Vagina (tissue), 2 donors: ENCODE results near the gene NKAIN4. TPM values are rescaled to one million over a fixed set of nuclear protein-coding genes. Genes with fewer than 3 reads are reported as not detected.

Experiments used
- DNase-seq, 2 donors: peaks; one replicate each; pipeline ENCODE4 v3.0.0-alpha.2; 2017; ENCODE audit errors: extremely low spot score in 2 of 2
- H3K27ac ChIP-seq: fragments of 200-600 bp; sonication (generic); one replicate; pipeline ENCODE4 v1.5.1; 2019
- H3K27me3 ChIP-seq: fragments of 200-600 bp; sonication (generic); one replicate; pipeline ENCODE4 v1.5.1; 2019
- H3K36me3 ChIP-seq, 2 donors: fragments of 200-600 bp; sonication (generic); one replicate each; pipeline ENCODE4 v1.5.1; 2017 to 2019
- H3K4me1 ChIP-seq: fragments of 200-600 bp; sonication (generic); one replicate; pipeline ENCODE4 v1.5.1; 2019
- H3K4me3 ChIP-seq, 2 donors: fragments of 200-600 bp; sonication (generic); 1 replicate in 1 of 2; 2 replicates in 1 of 2; pipeline ENCODE4 v1.5.1; 2016 to 2019
- H3K9me3 ChIP-seq: fragments of 200-600 bp; sonication (generic); one replicate; pipeline ENCODE4 v1.5.1; 2019
- POLR2A ChIP-seq, 2 donors: fragments of 450-650 bp; IDR thresholded peaks; one replicate each; pipeline ENCODE4 v1.6.1; 2017; ENCODE audit warnings: antibody characterized with exemption in 2 of 2, mild to moderate bottlenecking in 2 of 2, moderate library complexity in 2 of 2
- POLR2AphosphoS5 ChIP-seq, 2 donors: sonication (generic); formaldehyde crosslinking; IDR thresholded peaks; one replicate each; pipeline ENCODE4 v1.9.0; 2017; ENCODE audit warnings: antibody characterized with exemption in 2 of 2, mild to moderate bottlenecking in 2 of 2, low read depth in 1 of 2; ENCODE audit not compliant: insufficient read depth in 1 of 2
- intact Hi-C: fragments of 100-400 bp; cut with DNase I; formaldehyde crosslinking; loops from one replicate; pipeline ENCODE4 v1.15.1; 2023
- total RNA-seq: library from RNA; depleted of rRNA; stranded (reverse); fragments of >200 nt; gene quantifications from one replicate; pipeline ENCODE4 v1.2.3, GENCODE V29; 2016
- TF ChIP-seq, protein P1 (sequence below), 3 experiments: fragments of 450-650 bp in 2 of 3; fragments of 200-600 bp in 1 of 3; sonication (generic) in 1 of 3; IDR thresholded peaks; one replicate each; pipeline ENCODE4 v1.5.1; 2017 to 2019; ENCODE audit warnings: antibody characterized with exemption in 3 of 3, mild to moderate bottlenecking in 2 of 3, moderate library complexity in 2 of 3

NKAIN4 gene
- total RNA-seq, 1 donor from 2014 or later = not detected

DNA sequence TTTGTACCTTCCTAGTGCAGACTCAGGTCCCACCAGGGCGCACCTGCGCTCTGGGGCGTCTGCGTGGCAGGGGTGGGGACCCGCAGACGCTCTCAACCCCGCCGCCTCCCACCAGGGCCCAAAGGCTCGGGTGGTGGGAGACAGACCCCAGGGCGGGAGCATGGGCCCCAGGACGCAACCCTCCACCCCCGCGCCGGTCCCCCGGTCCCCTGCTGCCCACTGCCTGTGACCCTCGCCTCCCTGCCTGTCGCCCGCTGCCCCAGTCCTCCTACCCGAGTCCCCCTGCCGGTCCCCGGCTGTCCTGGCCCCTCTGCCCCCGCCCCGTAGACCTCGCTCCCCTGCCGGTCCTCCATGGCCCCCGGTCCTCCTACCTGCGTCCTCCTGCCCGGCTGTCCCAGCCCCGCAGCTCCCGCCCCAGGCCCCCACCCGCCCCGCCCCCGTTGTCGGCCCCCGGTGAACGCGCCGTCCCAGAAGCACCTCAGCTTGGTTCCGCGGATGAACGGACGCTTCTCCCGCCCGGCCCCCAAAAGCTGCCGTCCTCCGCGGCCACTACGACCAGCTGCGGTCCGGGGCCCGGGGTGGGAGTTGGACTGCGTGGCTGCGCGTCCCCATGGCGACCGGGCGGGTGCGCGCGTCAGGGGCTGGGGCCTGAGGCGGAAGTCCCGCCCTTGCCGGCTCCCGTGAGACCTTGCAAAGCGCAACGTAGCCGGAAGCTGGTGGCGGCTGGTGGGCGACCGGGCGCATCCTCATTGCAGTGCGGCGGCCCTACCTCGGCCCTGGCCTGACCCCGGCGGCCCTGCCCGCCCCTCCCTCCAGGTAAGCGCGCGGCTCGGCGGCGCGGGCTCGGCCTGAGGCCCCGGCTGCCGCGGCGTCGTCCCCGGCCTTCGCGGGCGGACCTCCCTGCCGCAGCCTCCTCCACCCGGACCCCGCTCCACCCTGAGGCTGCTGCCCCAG lies 18.1 kb upstream of the NKAIN4 start, which contains the start of gene ARFGAP1:
Gene ARFGAP1, plus strand, starts transcription at position 709 of the 954 bp plus-strand sequence. CDS start 2,768 bp downstream, outside the sequence.
- intact Hi-C loops = no loop called here
- DNase-seq = no peak
- no peaks in the 10 kb centered on the region for H3K27me3 ChIP-seq
- peak within 1 kb of the TSS; percentile 53 for H3K27ac ChIP-seq
- H3K36me3 ChIP-seq = peaks cover 0 to 14% of the 10 kb centered on the region in 2 donors
- peak within 1 kb of the TSS; percentile 87 to 97 for H3K4me3 ChIP-seq
- TF ChIP-seq POLR2AphosphoS5 (IDR thresholded peaks at IDR 0.05; ENCODE audit: insufficient read depth in 1 of 2, low read depth in 1 of 2) = peak; percentile 46 to 69
- TF ChIP-seq, protein P1, sequence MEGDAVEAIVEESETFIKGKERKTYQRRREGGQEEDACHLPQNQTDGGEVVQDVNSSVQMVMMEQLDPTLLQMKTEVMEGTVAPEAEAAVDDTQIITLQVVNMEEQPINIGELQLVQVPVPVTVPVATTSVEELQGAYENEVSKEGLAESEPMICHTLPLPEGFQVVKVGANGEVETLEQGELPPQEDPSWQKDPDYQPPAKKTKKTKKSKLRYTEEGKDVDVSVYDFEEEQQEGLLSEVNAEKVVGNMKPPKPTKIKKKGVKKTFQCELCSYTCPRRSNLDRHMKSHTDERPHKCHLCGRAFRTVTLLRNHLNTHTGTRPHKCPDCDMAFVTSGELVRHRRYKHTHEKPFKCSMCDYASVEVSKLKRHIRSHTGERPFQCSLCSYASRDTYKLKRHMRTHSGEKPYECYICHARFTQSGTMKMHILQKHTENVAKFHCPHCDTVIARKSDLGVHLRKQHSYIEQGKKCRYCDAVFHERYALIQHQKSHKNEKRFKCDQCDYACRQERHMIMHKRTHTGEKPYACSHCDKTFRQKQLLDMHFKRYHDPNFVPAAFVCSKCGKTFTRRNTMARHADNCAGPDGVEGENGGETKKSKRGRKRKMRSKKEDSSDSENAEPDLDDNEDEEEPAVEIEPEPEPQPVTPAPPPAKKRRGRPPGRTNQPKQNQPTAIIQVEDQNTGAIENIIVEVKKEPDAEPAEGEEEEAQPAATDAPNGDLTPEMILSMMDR (IDR thresholded peaks at IDR 0.05) = no peak
- peak in 1 of 2 donors; percentile 29 for TF ChIP-seq POLR2A (IDR thresholded peaks at IDR 0.05)
- peaks cover 27% of the 10 kb centered on the region for H3K4me1 ChIP-seq
- H3K9me3 ChIP-seq = no peaks in the 10 kb centered on the region

DNA sequence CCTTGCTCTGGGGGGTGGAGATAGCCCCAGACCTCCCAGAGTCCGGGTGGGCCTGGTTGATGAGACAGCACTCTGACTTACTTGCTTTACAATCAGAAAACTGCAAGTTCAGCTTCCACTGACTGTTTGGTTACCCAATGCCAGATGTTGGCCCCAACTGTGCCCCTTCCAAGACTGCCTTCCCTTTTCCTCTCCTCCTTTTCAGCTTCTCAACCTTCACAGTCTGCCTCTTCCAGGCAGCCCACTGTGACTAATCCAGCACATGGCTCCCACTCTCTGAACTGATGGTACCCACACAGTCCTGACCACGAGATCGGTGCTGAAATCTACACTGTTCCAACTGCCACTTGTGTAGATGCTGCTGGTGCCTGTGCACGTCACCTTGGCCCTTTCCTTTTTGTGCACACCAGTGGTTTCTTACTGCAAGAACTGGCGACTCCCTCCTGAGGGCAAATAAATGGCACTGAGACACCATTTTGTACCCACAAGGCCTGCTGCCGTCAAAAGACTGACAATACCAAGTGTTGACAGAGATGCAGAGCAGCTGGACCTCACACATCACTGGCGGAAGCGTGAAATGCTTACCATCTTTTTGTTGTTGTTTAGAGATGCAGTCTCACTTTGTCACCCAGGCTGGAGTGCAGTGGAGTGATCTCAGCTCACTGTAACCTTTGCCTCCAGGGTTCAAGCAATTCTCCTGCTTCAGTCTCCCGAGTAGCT lies 16.5 kb upstream of the NKAIN4 start:
- Histone ChIP-seq H3K36me3 (peaks cover 0 to under 1% of the 10 kb centered on the region in 2 donors), H3K9me3 (no peaks in the 10 kb centered on the region), H3K4me3 (no peak overlapping the region), H3K4me1 (peaks cover 27% of the 10 kb centered on the region), H3K27ac (no peak overlapping the region), H3K27me3 (no peaks in the 10 kb centered on the region)
- intact Hi-C loops = no loop called here
- DNase-seq = no peak
- TF ChIP-seq, protein P1 (IDR thresholded peaks at IDR 0.05) = no peak
- no peak for TF ChIP-seq POLR2A (IDR thresholded peaks at IDR 0.05)
- TF ChIP-seq POLR2AphosphoS5 (IDR thresholded peaks at IDR 0.05; ENCODE audit: insufficient read depth in 1 of 2, low read depth in 1 of 2) = no peak

DNA sequence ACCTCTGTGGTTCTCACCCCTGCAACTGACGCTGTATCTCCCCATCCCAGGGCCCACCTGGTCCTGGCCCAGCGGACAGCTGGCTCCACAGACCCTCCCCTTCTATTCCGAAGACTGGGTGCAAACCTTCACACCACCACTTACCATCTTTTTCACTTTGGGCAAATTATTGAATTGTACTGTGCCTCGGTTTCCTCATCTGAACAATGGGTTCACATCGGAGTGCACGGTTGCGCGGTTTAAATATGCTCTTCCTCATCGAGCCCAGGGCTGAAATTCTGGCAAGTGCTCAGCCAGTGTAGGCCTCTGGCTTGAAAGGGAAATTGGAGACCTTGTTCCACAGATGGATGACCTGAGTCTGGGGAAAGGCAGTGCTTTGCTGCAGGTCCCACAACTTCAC lies 15.5 kb upstream of the NKAIN4 start:
- Histone ChIP-seq H3K27me3 (no peaks in the 10 kb centered on the region), H3K27ac (no peak overlapping the region), H3K36me3 (no peaks in the 10 kb centered on the region), H3K9me3 (no peaks in the 10 kb centered on the region), H3K4me1 (peaks cover 24% of the 10 kb centered on the region), H3K4me3 (no peak overlapping the region)
- TF ChIP-seq, protein P1 (IDR thresholded peaks at IDR 0.05) = no peak
- no peak for TF ChIP-seq POLR2AphosphoS5 (IDR thresholded peaks at IDR 0.05; ENCODE audit: insufficient read depth in 1 of 2, low read depth in 1 of 2)
- no peak for TF ChIP-seq POLR2A (IDR thresholded peaks at IDR 0.05)
- no peak for DNase-seq
- intact Hi-C loops = no loop called here

DNA sequence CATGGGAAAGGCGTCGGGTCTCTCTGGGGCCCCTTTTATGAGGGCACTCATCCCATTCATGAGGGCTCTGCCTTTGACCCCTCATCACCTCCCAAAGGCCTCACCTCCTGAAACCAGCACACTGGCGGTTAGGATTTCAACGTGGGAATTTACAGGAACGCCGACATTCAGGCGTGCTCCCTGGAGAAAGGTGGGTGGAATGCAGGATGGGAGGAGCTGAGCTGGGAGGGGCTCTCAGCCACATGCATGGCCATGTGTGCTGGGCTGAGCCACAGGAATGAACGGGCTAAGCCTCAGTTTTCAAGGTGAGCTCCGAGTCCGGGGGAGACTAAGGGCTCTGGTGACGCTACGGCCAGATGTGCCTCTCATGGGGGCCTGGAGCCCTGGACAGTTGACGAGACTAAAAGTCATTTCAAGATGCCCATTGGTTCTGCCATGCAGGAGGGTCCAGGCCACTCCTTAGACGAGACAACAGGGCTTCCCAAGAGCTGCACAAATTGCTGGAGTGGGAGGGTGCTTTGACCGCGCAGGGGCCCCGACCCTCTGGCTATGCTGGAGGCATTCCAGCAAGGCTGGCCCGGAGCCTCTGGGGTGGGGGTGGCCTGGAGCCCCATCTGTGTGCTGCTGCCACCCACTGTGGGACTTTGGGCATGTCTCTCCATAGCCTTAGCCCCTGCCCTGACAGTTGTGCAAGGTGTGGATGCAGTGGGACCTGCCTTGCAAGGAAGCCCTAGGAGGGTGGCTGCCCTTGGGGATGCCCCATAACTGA lies 14.6 kb upstream of the NKAIN4 start:
- TF ChIP-seq, protein P1 (IDR thresholded peaks at IDR 0.05) = no peak
- TF ChIP-seq POLR2AphosphoS5 (IDR thresholded peaks at IDR 0.05; ENCODE audit: insufficient read depth in 1 of 2, low read depth in 1 of 2) = no peak
- TF ChIP-seq POLR2A (IDR thresholded peaks at IDR 0.05) = no peak
- Histone ChIP-seq H3K27me3 (no peaks in the 10 kb centered on the region), H3K27ac (no peak overlapping the region), H3K4me1 (peaks cover 15% of the 10 kb centered on the region), H3K4me3 (no peak overlapping the region), H3K9me3 (no peaks in the 10 kb centered on the region), H3K36me3 (no peaks in the 10 kb centered on the region)
- no peak for DNase-seq
- intact Hi-C loops = no loop called here
